GM12865 (cell line): ENCODE data around the gene PTCH1.
A peak's percentile ranks its signal among the peaks of the same experiment; 100 is the strongest.

Experiments used
- DNase-seq: peaks from one replicate; pipeline ENCODE4 v3.0.0; 2010; ENCODE audit warnings: low read depth
- H3K4me3 ChIP-seq: 2 replicates; pipeline ENCODE4 v1.5.1; 2011; ENCODE audit warnings: mild to moderate bottlenecking, low read depth, low read length, control low read depth
- TF ChIP-seq, protein P1 (sequence below): IDR thresholded peaks from 2 replicates; pipeline ENCODE4 v1.5.1; 2011; ENCODE audit warnings: low read length, control low read depth, low read depth, inconsistent platforms; ENCODE audit not compliant: insufficient read depth; ENCODE audit errors: missing control alignments

Gene PTCH1

DNA sequence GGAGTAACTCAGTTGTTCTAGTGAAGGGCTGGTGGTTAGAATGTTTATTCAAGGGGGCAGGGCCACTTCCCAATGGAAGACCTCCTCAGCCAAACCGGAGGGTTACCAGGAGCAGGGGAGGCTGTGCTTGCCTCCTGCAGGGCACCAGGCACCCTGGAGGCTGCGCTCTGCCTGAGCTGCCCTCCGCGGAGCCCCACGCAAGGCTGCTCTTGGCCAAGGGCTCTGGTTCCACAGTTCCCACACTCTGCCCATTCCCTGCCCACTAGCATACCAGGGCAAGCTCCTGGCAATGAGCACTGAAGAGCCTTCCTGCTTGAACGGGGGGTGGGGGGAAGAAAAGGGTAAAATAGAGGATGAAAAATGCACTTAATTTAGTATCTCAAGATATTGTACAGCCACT is 35.5 kb upstream of the PTCH1 start:
- TF ChIP-seq, protein P1, sequence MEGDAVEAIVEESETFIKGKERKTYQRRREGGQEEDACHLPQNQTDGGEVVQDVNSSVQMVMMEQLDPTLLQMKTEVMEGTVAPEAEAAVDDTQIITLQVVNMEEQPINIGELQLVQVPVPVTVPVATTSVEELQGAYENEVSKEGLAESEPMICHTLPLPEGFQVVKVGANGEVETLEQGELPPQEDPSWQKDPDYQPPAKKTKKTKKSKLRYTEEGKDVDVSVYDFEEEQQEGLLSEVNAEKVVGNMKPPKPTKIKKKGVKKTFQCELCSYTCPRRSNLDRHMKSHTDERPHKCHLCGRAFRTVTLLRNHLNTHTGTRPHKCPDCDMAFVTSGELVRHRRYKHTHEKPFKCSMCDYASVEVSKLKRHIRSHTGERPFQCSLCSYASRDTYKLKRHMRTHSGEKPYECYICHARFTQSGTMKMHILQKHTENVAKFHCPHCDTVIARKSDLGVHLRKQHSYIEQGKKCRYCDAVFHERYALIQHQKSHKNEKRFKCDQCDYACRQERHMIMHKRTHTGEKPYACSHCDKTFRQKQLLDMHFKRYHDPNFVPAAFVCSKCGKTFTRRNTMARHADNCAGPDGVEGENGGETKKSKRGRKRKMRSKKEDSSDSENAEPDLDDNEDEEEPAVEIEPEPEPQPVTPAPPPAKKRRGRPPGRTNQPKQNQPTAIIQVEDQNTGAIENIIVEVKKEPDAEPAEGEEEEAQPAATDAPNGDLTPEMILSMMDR: no peak
- no peak for DNase-seq
- no peak overlapping the region for H3K4me3 ChIP-seq

DNA sequence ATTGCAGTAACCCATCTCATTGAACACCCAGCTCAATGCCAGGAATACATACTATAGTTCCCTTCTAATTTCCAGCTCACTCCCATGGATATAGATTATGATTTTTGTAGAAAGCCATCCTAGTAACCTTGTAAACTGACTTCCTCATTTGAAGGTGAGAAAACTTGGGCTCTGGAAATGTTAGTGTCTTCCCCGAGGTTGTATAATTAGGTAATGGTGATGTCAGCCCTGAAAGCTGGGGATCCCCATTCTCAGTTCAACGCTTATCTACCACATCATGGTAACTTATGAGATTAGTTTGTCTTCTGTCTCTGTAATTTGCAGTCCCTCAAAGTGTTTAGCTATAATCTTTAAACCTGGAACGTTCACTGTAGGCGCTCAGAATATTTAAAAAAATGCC is 34.6 kb upstream of the PTCH1 start:
- TF ChIP-seq, protein P1: no peak
- DNase-seq: peak; percentile 18
- H3K4me3 ChIP-seq: no peak overlapping the region

DNA sequence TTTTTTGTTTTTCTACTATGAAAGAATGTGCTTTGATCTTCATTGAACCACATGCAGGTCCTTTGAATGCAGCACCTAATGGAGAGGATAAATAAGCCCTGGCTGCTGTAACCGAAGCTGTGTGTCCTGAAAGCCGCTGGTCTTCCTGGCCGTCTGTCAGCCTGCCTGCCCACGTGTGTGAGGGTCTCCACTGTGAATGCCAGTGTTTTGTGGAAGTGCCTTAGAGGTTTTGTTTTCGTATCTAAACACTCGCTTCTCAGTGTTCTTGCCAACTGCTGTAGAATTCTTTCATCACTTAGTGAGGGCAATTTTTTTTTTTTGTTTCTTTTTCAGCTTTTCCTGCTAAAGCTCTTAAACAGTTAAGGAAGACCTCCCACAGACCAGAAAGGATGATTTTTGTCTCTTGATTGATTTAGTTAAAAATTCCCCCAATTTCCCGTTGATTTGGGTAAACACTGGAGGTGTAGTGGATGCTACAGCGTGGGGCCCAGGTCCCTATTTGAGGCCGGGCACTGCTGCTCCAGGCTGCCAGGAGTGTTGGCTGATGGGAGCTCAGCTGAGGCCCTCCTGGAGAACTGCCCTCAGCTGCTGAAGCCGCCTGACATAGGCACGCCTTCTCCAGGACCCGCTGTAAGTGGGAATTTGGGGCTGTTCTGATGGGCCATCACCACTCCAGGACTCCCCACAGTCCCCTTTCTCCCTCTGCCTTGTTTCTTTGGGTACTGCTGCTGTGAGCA is 29.2 kb upstream of the PTCH1 start:
- H3K4me3 ChIP-seq: no peak overlapping the region
- TF ChIP-seq, protein P1: no peak
- no peak for DNase-seq

DNA sequence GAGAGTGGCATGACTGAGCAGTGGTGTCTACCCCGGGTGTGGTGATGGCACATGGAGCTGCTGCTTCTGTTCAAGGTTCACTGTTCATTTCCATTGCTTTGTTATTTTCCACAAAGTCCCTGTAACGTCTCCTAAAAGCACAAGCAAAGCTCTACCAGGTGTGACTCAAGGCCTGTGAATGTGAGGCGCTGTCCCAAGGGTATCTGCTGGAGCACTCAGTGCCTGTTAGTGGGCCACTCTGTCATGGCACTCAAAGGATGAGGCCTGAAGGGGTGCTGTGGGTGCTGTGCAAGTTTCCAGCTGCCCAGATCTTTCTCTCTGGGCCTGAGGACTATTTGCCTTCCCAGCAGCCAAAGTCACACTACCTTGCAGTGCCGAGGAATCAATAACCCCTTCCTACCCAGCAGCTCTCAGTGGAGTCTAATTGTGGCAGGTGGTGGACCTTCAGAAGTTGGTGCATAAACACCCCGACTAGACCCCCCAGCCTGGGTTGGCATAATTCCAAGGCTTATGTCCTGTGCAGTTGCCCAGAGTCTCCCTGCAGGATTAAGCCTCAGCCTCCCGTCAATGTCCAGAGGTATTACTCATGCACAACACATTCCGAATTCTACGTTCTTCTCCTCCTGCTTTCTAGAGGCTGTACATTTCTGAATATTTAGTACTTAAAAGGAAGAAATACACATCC is 17.4 kb upstream of the PTCH1 start:
- H3K4me3 ChIP-seq: no peak overlapping the region
- TF ChIP-seq, protein P1: no peak
- no peak for DNase-seq

DNA sequence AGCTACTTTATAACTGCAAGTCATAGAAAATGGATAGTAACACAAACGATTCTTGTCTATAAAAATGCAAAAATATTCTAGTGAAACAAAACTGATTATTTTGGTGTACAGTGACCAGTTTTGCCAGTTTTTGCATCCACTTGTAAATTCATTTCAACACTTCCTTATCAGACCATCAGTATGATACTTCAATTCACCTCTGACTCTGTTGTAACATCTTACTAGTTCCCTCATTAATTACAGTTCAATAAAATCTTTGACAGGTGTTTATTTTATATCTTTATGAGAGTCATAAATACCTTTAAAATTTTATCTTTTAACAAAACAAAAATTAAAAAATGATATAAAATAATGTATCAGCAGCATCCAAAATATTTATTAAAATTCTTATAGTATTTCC is 13.1 kb upstream of the PTCH1 start:
- TF ChIP-seq, protein P1: no peak
- DNase-seq: no peak
- H3K4me3 ChIP-seq: no peak overlapping the region

DNA sequence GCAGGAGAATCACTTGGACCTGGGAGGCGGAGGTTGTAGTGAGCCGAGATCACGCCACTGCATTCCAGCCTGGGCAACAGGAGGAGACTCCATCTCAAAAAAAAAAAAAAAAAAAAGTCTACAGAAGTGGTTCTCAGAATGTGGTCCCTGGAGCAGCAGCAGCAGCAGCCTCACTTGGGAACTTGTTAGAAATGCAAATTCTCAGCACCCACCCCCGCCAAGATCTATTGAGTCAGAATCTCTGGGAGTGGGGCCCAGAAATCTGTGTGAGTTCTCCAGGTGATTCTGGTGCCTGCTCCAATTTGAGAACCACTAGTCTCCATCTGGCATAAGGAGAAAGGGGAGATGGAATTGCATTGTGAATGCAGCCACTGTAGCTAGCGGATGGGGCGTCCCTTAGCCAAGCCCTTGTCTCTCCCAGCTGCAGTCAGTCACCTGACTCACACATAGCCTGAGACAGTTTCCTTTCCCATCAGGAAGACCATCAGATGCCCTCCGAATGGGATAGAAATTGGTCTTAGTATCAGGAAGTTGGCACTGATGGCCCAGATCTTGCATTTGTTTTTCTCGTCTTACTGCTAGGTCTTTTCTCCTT is 12.2 kb upstream of the PTCH1 start:
- TF ChIP-seq, protein P1: no peak
- no peak for DNase-seq

More for the DNA sequence above, 12.2 kb upstream of the PTCH1 start:
- H3K4me3 ChIP-seq: no peak overlapping the region
